C4-2B (cell line): ENCODE results near the gene ZNF710.

ENCODE experiments used
- CTCF ChIP-seq: fragments of 450-650 bp; conservative IDR thresholded peaks from 2 replicates; pipeline ENCODE4 v1.5.1; 2017; ENCODE audit warnings: mild to moderate bottlenecking
- ZFX ChIP-seq: fragments of 450-650 bp; IDR thresholded peaks from 2 replicates; pipeline ENCODE4 v1.6.1; 2017

- TF ChIP-seq CTCF: no peak
- no peak for TF ChIP-seq ZFX
These were observed 112.0 kb downstream of the ZNF710 start for GRCh38 chr15:90113166-90113565.
